ENCODE results near the gene MRTO4. TPM values are rescaled to one million over a fixed set of nuclear protein-coding genes. Genes with fewer than 3 reads are reported as not detected.

Gene MRTO4
- total and polyA plus RNA-seq, 4 donors = 9.5 to 11.1 (median 10.2) TPM

Small RNAs within 50 kb of the gene (small RNA-seq; reads per million reads assigned to genes)
- not detected for gene RNU6-1099P

Other genes with a start within 250 kb of the MRTO4 start
- 100 to 1,000 TPM in 1 of 2 donors, 10 to 100 TPM in 1; 97.5 to 156 TPM for gene UBR4, start 41.5 kb upstream of the MRTO4 start, total RNA-seq
- 10 to 100 TPM; 45.4 to 76.2 TPM for gene UBR4, start 41.5 kb upstream of the MRTO4 start, polyA plus RNA-seq
- gene EMC1, start 281 bp upstream of the MRTO4 start, total RNA-seq = 10 to 100 TPM; 16.3 to 33.6 TPM
- 10 to 100 TPM in 1 of 2 donors, 1 to 10 TPM in 1; 8.0 to 13.4 TPM for gene EMC1, start 281 bp upstream of the MRTO4 start, polyA plus RNA-seq
- gene AKR7A3, start 37.0 kb downstream of the MRTO4 start, total RNA-seq = 10 to 100 TPM in 1 of 2 donors, under 1 TPM in 1; 0.23 to 43.6 TPM
- gene AKR7A3, start 37.0 kb downstream of the MRTO4 start, polyA plus RNA-seq = 10 to 100 TPM; 66.3 to 69.6 TPM
- gene AKR7A2, start 60.3 kb downstream of the MRTO4 start, total RNA-seq = 10 to 100 TPM; 41.4 to 63.2 TPM
- 10 to 100 TPM; 42.8 to 56.7 TPM for gene AKR7A2, start 60.3 kb downstream of the MRTO4 start, polyA plus RNA-seq
- 10 to 100 TPM; 12.8 to 15.2 TPM for gene SLC66A1, start 60.5 kb downstream of the MRTO4 start, total RNA-seq
- gene SLC66A1, start 60.5 kb downstream of the MRTO4 start, polyA plus RNA-seq = 10 to 100 TPM in 1 of 2 donors, 1 to 10 TPM in 1; 6.8 to 16.0 TPM
- 10 to 100 TPM; 38.3 to 43.2 TPM for gene CAPZB, start 233.7 kb downstream of the MRTO4 start, total RNA-seq
- 10 to 100 TPM; 59.0 to 98.9 TPM for gene CAPZB, start 233.7 kb downstream of the MRTO4 start, polyA plus RNA-seq